Stimulated activated CD8-positive, alpha-beta memory T cell treated with anti-CD3 and anti-CD28 coated beads, Interleukin-7, amount 100 ng/mL, for 1 hour (primary cell): Measurements from ENCODE around the gene PEAR1.

Experiments used
- DNase-seq, 2 donors: peaks; one replicate each; pipeline ENCODE4 v3.0.0-alpha.2; 2020; ENCODE audit warnings: low read depth in 2 of 2

The PEAR1 gene

GRCh38 chr1:156860628-156861423, 32.7 kb upstream of the PEAR1 start, which contains the start of gene NTRK1:
Gene NTRK1, plus strand, starts transcription at chr1:156860865. Its CDS starts 70 bp downstream, at chr1:156860935.
- DNase-seq = peak in 1 of 2 donors; percentile 20

- no peak for DNase-seq
Measured at GRCh38 chr1:156862584-156862983, 30.9 kb upstream of the PEAR1 start.

- no peak for DNase-seq
Measured at GRCh38 chr1:156862997-156863599, 30.4 kb upstream of the PEAR1 start.

- no peak for DNase-seq
Measured at GRCh38 chr1:156863631-156864030, 29.9 kb upstream of the PEAR1 start.

- DNase-seq = no peak
Measured at GRCh38 chr1:156864796-156865195, 28.7 kb upstream of the PEAR1 start.

- no peak for DNase-seq
Measured at GRCh38 chr1:156865258-156865657, 28.3 kb upstream of the PEAR1 start.

GRCh38 chr1:156865865-156866248, 27.7 kb upstream of the PEAR1 start:
- no peak for DNase-seq

- no peak for DNase-seq
Measured at GRCh38 chr1:156866249-156866909, 27.1 kb upstream of the PEAR1 start.

- DNase-seq = no peak
Measured at GRCh38 chr1:156868341-156868740, 25.2 kb upstream of the PEAR1 start.

GRCh38 chr1:156869455-156869854, 24.1 kb upstream of the PEAR1 start:
- DNase-seq = no peak

- no peak for DNase-seq
Measured at GRCh38 chr1:156873659-156874058, 19.9 kb upstream of the PEAR1 start.

- no peak for DNase-seq
Measured at GRCh38 chr1:156874142-156874541, 19.4 kb upstream of the PEAR1 start.

GRCh38 chr1:156874572-156875340, 18.8 kb upstream of the PEAR1 start:
- DNase-seq = no peak

- DNase-seq = no peak
Measured at GRCh38 chr1:156875341-156875615, 18.2 kb upstream of the PEAR1 start.

- DNase-seq = no peak
Measured at GRCh38 chr1:156876281-156876680, 17.2 kb upstream of the PEAR1 start.

- no peak for DNase-seq
Measured at GRCh38 chr1:156877433-156878170, 15.9 kb upstream of the PEAR1 start.

- no peak for DNase-seq
Measured at GRCh38 chr1:156879876-156880275, 13.6 kb upstream of the PEAR1 start.

- no peak for DNase-seq
Measured at GRCh38 chr1:156880473-156880872, 13.0 kb upstream of the PEAR1 start.

GRCh38 chr1:156881101-156881500, 12.4 kb upstream of the PEAR1 start:
- no peak for DNase-seq

GRCh38 chr1:156881663-156882062, 11.9 kb upstream of the PEAR1 start:
- DNase-seq = no peak

GRCh38 chr1:156882543-156882942, 11.0 kb upstream of the PEAR1 start:
- no peak for DNase-seq

GRCh38 chr1:156883919-156884318, 9.6 kb upstream of the PEAR1 start:
- DNase-seq = no peak
